Measurements from ENCODE around the gene SH3RF3. TPM values are rescaled to one million over a fixed set of nuclear protein-coding genes. Genes with fewer than 3 reads are reported as not detected.
A peak's percentile ranks its signal among the peaks of the same experiment; 100 is the strongest.

The SH3RF3 gene
- total and polyA plus RNA-seq, 2 of the 13 experiments (the other 11 are each of a cell fraction or from before 2014, with no cell fraction given), result 0.04 TPM; not detected in 1

DNA sequence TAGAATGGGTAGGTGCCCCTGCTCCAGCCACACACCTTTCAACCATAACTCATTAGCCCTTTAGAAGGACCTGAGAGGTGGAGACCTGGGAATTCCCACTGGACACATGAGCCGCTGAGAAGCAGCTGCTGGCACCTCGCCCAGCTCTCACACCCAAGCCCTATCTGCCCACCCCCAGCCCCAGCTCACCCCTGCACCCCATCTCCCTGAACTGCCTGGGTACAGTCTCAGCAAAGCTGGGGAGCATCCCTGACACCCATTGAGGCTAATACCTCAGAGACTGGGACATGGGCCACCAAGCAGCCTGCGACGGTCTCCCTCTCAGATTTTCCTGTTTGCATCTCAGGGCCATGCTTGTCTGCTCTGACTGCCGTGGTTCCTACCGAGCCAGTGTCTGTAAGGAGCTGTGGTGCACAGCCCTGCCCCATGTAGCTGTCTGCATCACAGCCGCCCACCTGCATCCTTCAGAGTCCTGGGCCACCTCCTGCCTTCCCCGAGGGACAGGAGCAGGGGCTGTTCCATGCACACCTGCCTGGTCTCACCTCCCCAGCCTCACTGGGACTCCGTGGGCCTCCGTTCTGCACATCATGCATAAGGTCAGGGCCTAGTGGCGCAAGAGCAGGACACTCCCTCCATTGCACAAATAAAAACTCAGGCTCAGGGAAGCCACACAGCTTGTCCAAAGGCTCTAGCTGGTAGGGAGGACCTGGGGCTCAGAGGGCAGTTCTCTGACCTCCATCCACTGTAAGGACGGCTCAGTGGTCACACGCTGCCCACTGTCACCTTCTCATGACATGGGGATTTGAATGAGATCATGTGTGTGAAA lies 394.7 kb downstream of the SH3RF3 start (continued):
- TF ChIP-seq, protein P1, sequence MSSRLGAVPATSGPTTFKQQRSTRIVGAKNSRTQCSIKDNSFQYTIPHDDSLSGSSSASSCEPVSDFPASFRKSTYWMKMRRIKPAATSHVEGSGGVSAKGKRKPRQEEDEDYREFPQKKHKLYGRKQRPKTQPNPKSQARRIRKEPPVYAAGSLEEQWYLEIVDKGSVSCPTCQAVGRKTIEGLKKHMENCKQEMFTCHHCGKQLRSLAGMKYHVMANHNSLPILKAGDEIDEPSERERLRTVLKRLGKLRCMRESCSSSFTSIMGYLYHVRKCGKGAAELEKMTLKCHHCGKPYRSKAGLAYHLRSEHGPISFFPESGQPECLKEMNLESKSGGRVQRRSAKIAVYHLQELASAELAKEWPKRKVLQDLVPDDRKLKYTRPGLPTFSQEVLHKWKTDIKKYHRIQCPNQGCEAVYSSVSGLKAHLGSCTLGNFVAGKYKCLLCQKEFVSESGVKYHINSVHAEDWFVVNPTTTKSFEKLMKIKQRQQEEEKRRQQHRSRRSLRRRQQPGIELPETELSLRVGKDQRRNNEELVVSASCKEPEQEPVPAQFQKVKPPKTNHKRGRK (CRISPR knock-in tag; IDR thresholded peaks at IDR 0.05), result no peak
- TF ChIP-seq ONECUT2 (CRISPR knock-in tag; IDR thresholded peaks at IDR 0.05) (no peak), KMT2A (CRISPR knock-in tag; IDR thresholded peaks at IDR 0.05) (peak; percentile 38; the same call in 1 of the 2 replicates), ZNF20 (CRISPR knock-in tag; IDR thresholded peaks at IDR 0.05) (no peak), ZNF496 (CRISPR knock-in tag; IDR thresholded peaks at IDR 0.05; ENCODE audit: insufficient replicate concordance) (no peak), FLYWCH1 (CRISPR knock-in tag; IDR thresholded peaks at IDR 0.05) (no peak), MAZ (IDR thresholded peaks at IDR 0.05; ENCODE audit: borderline replicate concordance, low read depth, low read length) (no peak), MAZ (CRISPR knock-in tag; IDR thresholded peaks at IDR 0.05; ENCODE audit: low read depth) (0 out of 2 replicates have a peak, but pooled peaks have one; percentile 44), TSC22D2 (CRISPR knock-in tag; IDR thresholded peaks at IDR 0.05; ENCODE audit: borderline replicate concordance) (no peak), ZFP1 (CRISPR knock-in tag; IDR thresholded peaks at IDR 0.05) (no peak), SOX5 (CRISPR knock-in tag; IDR thresholded peaks at IDR 0.05; ENCODE audit: borderline replicate concordance) (0 out of 2 replicates have a peak, but pooled peaks have one; percentile 11), SMARCC2 (IDR thresholded peaks at IDR 0.05) (no peak), KLF15 (CRISPR knock-in tag; IDR thresholded peaks at IDR 0.05; ENCODE audit: borderline replicate concordance) (no peak), SP4 (CRISPR knock-in tag; IDR thresholded peaks at IDR 0.05) (no peak)
- TF ChIP-seq, protein P2, sequence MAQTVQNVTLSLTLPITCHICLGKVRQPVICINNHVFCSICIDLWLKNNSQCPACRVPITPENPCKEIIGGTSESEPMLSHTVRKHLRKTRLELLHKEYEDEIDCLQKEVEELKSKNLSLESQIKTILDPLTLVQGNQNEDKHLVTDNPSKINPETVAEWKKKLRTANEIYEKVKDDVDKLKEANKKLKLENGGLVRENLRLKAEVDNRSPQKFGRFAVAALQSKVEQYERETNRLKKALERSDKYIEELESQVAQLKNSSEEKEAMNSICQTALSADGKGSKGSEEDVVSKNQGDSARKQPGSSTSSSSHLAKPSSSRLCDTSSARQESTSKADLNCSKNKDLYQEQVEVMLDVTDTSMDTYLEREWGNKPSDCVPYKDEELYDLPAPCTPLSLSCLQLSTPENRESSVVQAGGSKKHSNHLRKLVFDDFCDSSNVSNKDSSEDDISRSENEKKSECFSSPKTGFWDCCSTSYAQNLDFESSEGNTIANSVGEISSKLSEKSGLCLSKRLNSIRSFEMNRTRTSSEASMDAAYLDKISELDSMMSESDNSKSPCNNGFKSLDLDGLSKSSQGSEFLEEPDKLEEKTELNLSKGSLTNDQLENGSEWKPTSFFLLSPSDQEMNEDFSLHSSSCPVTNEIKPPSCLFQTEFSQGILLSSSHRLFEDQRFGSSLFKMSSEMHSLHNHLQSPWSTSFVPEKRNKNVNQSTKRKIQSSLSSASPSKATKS (CRISPR knock-in tag; IDR thresholded peaks at IDR 0.05), result no peak
- TF ChIP-seq, protein P3, sequence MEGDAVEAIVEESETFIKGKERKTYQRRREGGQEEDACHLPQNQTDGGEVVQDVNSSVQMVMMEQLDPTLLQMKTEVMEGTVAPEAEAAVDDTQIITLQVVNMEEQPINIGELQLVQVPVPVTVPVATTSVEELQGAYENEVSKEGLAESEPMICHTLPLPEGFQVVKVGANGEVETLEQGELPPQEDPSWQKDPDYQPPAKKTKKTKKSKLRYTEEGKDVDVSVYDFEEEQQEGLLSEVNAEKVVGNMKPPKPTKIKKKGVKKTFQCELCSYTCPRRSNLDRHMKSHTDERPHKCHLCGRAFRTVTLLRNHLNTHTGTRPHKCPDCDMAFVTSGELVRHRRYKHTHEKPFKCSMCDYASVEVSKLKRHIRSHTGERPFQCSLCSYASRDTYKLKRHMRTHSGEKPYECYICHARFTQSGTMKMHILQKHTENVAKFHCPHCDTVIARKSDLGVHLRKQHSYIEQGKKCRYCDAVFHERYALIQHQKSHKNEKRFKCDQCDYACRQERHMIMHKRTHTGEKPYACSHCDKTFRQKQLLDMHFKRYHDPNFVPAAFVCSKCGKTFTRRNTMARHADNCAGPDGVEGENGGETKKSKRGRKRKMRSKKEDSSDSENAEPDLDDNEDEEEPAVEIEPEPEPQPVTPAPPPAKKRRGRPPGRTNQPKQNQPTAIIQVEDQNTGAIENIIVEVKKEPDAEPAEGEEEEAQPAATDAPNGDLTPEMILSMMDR (CRISPR knock-in tag; IDR thresholded peaks at IDR 0.05), result 0 out of 2 replicates have a peak, but pooled peaks have one; percentile 22
- TF ChIP-seq, protein P4, sequence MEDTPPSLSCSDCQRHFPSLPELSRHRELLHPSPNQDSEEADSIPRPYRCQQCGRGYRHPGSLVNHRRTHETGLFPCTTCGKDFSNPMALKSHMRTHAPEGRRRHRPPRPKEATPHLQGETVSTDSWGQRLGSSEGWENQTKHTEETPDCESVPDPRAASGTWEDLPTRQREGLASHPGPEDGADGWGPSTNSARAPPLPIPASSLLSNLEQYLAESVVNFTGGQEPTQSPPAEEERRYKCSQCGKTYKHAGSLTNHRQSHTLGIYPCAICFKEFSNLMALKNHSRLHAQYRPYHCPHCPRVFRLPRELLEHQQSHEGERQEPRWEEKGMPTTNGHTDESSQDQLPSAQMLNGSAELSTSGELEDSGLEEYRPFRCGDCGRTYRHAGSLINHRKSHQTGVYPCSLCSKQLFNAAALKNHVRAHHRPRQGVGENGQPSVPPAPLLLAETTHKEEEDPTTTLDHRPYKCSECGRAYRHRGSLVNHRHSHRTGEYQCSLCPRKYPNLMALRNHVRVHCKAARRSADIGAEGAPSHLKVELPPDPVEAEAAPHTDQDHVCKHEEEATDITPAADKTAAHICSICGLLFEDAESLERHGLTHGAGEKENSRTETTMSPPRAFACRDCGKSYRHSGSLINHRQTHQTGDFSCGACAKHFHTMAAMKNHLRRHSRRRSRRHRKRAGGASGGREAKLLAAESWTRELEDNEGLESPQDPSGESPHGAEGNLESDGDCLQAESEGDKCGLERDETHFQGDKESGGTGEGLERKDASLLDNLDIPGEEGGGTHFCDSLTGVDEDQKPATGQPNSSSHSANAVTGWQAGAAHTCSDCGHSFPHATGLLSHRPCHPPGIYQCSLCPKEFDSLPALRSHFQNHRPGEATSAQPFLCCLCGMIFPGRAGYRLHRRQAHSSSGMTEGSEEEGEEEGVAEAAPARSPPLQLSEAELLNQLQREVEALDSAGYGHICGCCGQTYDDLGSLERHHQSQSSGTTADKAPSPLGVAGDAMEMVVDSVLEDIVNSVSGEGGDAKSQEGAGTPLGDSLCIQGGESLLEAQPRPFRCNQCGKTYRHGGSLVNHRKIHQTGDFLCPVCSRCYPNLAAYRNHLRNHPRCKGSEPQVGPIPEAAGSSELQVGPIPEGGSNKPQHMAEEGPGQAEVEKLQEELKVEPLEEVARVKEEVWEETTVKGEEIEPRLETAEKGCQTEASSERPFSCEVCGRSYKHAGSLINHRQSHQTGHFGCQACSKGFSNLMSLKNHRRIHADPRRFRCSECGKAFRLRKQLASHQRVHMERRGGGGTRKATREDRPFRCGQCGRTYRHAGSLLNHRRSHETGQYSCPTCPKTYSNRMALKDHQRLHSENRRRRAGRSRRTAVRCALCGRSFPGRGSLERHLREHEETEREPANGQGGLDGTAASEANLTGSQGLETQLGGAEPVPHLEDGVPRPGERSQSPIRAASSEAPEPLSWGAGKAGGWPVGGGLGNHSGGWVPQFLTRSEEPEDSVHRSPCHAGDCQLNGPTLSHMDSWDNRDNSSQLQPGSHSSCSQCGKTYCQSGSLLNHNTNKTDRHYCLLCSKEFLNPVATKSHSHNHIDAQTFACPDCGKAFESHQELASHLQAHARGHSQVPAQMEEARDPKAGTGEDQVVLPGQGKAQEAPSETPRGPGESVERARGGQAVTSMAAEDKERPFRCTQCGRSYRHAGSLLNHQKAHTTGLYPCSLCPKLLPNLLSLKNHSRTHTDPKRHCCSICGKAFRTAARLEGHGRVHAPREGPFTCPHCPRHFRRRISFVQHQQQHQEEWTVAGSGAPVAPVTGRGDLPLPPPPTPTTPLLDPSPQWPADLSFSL (CRISPR knock-in tag; IDR thresholded peaks at IDR 0.05), result no peak
